A673 (cell line): ENCODE data around the gene BAG2. TPM values are rescaled to one million over a fixed set of nuclear protein-coding genes. Genes with fewer than 3 reads are reported as not detected.

ENCODE experiments used
- BruUV-seq: library from RNA; stranded (reverse); fragments of 400-500 nt; replicated peaks from 2 replicates; lab custom pipeline; 2021; lab: Mats Ljungman, UMichigan
- CTCF ChIA-PET: fragments of 300-600 bp; sonication (Branson Sonifier 250); formaldehyde crosslinking; loops from one replicate; lab custom pipeline; 2022; ENCODE audit warnings: antibody characterized with exemption; lab: Charles Lee
- POLR2A ChIA-PET: fragments of 300-600 bp; sonication (Branson Sonifier 250); formaldehyde crosslinking; loops from one replicate; lab custom pipeline; 2022; ENCODE audit warnings: antibody characterized with exemption; ENCODE audit not compliant: low non-redundant PET; lab: Charles Lee
- DNase-seq: peaks from one replicate; pipeline ENCODE4 v3.0.0-alpha.2; 2015; ENCODE audit warnings: low spot score
- H3K27ac ChIP-seq: fragments of 200-600 bp; sonication (generic); 2 replicates; pipeline ENCODE4 v1.5.1; 2016; ENCODE audit warnings: mixed run types, low read depth, mild to moderate bottlenecking, mixed read lengths, antibody characterized with exemption, low read length; ENCODE audit not compliant: poor library complexity, severe bottlenecking
- H3K27me3 ChIP-seq: fragments of 200-600 bp; sonication (generic); replicated peaks from 2 replicates; pipeline ENCODE4 v1.6.1; 2017; ENCODE audit warnings: mixed run types, low read depth, mild to moderate bottlenecking, mixed read lengths, antibody characterized with exemption, low read length; ENCODE audit not compliant: insufficient read depth, poor library complexity
- H3K36me3 ChIP-seq: fragments of 200-600 bp; sonication (generic); 2 replicates; pipeline ENCODE4 v1.6.1; 2016; ENCODE audit warnings: mixed run types, mild to moderate bottlenecking, mixed read lengths, antibody characterized with exemption, low read length; ENCODE audit not compliant: insufficient read depth, poor library complexity, severe bottlenecking
- H3K4me1 ChIP-seq: fragments of 200-600 bp; sonication (generic); 2 replicates; pipeline ENCODE4 v1.6.1; 2017; ENCODE audit warnings: mixed run types, mild to moderate bottlenecking, mixed read lengths, antibody characterized with exemption, low read length; ENCODE audit not compliant: insufficient read depth, poor library complexity, severe bottlenecking
- H3K4me3 ChIP-seq: fragments of 200-600 bp; sonication (generic); 2 replicates; pipeline ENCODE4 v1.5.1; 2016; ENCODE audit warnings: low read depth, mixed run types, mild to moderate bottlenecking, mixed read lengths, low read length; ENCODE audit not compliant: poor library complexity, severe bottlenecking
- H3K9me3 ChIP-seq: fragments of 200-600 bp; sonication (generic); 2 replicates; pipeline ENCODE4 v1.6.1; 2016; ENCODE audit warnings: mixed run types, low read depth, mild to moderate bottlenecking, mixed read lengths, antibody characterized with exemption, low read length; ENCODE audit not compliant: poor library complexity, severe bottlenecking
- CTCF ChIP-seq: fragments of 300-800, 200-600 bp; sonication (generic); conservative IDR thresholded peaks from 2 replicates; pipeline ENCODE4 v1.5.1; 2017; ENCODE audit warnings: low read depth, mild to moderate bottlenecking, antibody characterized with exemption, low read length, moderate library complexity, mixed read lengths
- EZH2 ChIP-seq: fragments of 200-600 bp; sonication (generic); IDR thresholded peaks from 2 replicates; pipeline ENCODE4 v1.6.1; 2017; ENCODE audit warnings: borderline replicate concordance, low read depth, mild to moderate bottlenecking, mixed read lengths, antibody characterized with exemption, low read length; ENCODE audit not compliant: poor library complexity, severe bottlenecking
- intact Hi-C: fragments of 100-400 bp; cut with micrococcal nuclease; formaldehyde crosslinking; loops from one replicate; pipeline ENCODE4 v1.10.0; 2022; ENCODE audit not compliant: unreplicated experiment
- total RNA-seq: library from RNA; stranded (reverse); gene quantifications from 2 replicates; pipeline ENCODE4 v1.2.3, GENCODE V29; 2021

Gene BAG2
- total RNA-seq, 1 experiment from 2014 or later, result 27.0 TPM

- TF ChIP-seq EZH2 (no peak), CTCF (no peak)
Measured at GRCh38 chr6:57143690-57144089, 28.4 kb upstream of the BAG2 start.

GRCh38 chr6:57147401-57147800 lies 24.7 kb upstream of the BAG2 start:
- TSS peak; percentile 40 for BruUV-seq
- POLR2A ChIA-PET, result no interaction called here

More at GRCh38 chr6:57143690-57144089, 28.4 kb upstream of the BAG2 start:
- POLR2A ChIA-PET, result no interaction called here
- H3K4me3 ChIP-seq, result no peak overlapping the region
- H3K4me1 ChIP-seq, result no peaks in the 10 kb centered on the region
- CTCF ChIA-PET, result no interaction called here
- H3K36me3 ChIP-seq, result peaks cover 26% of the 10 kb centered on the region
- H3K27ac ChIP-seq, result no peak overlapping the region
- intact Hi-C loops, result loop anchor here (2.0 kb wide), 1 partner anchor 23 kb away; no protein-coding TSS in a partner anchor
- BruUV-seq, result no TSS peak
- H3K9me3 ChIP-seq, result no peaks in the 10 kb centered on the region
- no peaks in the 10 kb centered on the region for H3K27me3 ChIP-seq
- DNase-seq, result no peak

GRCh38 chr6:57147955-57148858 lies 23.9 kb upstream of the BAG2 start:
- Histone ChIP-seq H3K36me3 (peaks cover 33% of the 10 kb centered on the region), H3K27ac (no peak overlapping the region), H3K4me3 (no peak overlapping the region), H3K9me3 (no peaks in the 10 kb centered on the region), H3K27me3 (no peaks in the 10 kb centered on the region), H3K4me1 (no peaks in the 10 kb centered on the region)
- POLR2A ChIA-PET, result no interaction called here
- TF ChIP-seq CTCF, result no peak
- CTCF ChIA-PET, result interaction anchor here (0.6 kb wide), 1 partner anchor 111 kb away, joined by 5 read pairs; no protein-coding TSS in a partner anchor
- DNase-seq, result no peak
- intact Hi-C loops, result no loop called here
- BruUV-seq, result no TSS peak

More at GRCh38 chr6:57147401-57147800, 24.7 kb upstream of the BAG2 start:
- DNase-seq, result no peak
- Histone ChIP-seq H3K27me3 (no peaks in the 10 kb centered on the region), H3K9me3 (no peaks in the 10 kb centered on the region), H3K4me3 (no peak overlapping the region), H3K27ac (no peak overlapping the region), H3K36me3 (peaks cover 34% of the 10 kb centered on the region), H3K4me1 (no peaks in the 10 kb centered on the region)
- CTCF ChIA-PET, result no interaction called here
- no peak for TF ChIP-seq CTCF
- no peak for TF ChIP-seq EZH2
- intact Hi-C loops, result no loop called here
